ENCODE data around the gene PEX19.

The PEX19 gene

DNA sequence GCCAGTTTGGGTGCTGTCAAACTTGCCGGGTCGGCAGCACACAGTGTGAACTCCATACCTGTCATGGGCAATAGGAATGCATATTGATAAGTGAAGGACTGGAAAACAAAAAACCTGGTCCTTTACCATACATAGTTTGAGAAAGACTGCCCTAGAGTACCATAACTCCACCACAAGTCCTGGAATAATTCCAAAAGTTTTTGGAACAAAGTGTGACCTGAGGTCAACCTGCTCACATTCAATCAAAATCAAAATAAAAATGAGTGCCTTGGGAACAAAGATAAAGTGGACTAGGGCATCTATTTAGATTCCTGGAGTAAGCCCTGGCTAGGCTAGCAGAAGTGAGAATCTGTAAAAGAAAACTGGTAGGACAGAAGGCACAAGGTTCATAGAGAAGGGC lies 7.6 kb downstream of the PEX19 start:
- Histone ChIP-seq H3K36me3 (ENCODE audit: insufficient read depth, low read length) (peaks cover 59% of the 10 kb centered on the region), H3K27me3 (ENCODE audit: insufficient read depth, low read length) (no peaks in the 10 kb centered on the region), H3K9ac (ENCODE audit: low read depth, low read length) (no peak overlapping the region), H3K27ac (ENCODE audit: low read depth, low read length) (no peak overlapping the region), H3K4me3 (ENCODE audit: low read length) (no peak overlapping the region), H3K9me3 (ENCODE audit: insufficient read depth, low read depth, low read length) (no peaks in the 10 kb centered on the region), H3K4me1 (ENCODE audit: insufficient read depth, low read length) (no peaks in the 10 kb centered on the region)
- whole genome bisulfite sequencing, result 96% methylated on average over 2 of the region's 2 CpGs

DNA sequence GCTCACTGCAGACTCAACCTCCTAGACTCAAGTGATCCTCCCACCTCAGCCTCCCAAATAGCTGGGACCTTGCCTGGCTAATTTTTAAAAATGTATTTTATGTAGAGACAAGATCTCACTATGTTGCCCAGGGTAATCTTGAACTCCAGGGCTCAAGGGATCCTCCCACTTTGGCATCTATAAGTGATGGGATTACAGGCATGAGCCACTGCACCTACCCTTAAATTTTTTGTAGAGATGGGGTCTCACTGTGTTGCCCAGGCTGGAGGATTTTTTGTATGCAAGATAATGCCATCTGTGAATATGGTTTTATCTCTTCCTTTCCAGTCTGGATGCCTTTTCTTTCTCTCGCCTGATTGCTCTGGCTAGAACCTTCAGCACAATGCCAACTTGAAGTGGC lies 13.9 kb downstream of the PEX19 start:
- Histone ChIP-seq H3K4me3 (ENCODE audit: low read length) (no peak overlapping the region), H3K27me3 (ENCODE audit: insufficient read depth, low read length) (no peaks in the 10 kb centered on the region), H3K4me1 (ENCODE audit: insufficient read depth, low read length) (no peaks in the 10 kb centered on the region), H3K9ac (ENCODE audit: low read depth, low read length) (no peak overlapping the region), H3K36me3 (ENCODE audit: insufficient read depth, low read length) (no peaks in the 10 kb centered on the region), H3K9me3 (ENCODE audit: insufficient read depth, low read depth, low read length) (no peaks in the 10 kb centered on the region), H3K27ac (ENCODE audit: low read depth, low read length) (no peak overlapping the region)
- WGBS, result 67% methylated on average over 1 of the region's 1 CpG

DNA sequence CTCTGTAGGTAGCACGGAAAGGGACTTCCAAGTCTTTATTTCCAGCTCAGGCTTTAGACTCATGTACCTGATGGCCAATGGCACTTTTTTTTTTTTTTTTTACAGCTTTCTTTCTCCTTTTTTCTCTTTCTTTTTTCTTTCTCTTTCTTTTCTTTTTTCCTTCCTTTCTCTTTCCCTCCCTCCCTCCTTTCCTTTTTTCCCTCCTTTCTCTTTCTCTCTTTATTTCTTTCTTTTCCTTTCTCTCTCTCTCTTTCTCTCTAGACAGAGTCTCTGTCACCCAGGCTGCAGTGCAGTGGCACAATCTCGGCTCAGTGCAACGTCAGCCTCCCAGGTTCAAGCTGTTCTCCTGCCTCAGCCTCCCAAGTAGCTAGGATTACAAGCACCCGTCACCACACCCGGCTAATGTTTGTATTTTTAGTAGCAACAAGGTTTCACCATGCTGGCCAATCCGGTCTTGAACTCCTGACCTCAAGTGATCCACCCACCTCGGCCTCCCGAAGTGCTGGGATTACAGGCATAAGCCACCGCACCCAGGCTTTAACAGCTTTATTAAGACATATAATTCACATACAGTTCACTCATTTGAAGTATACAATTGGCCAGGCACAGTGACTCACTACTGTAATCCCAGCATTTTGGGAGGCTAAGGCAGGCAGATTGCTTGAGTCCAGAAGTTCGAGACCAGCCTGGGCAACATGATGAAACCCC lies 17.5 kb downstream of the PEX19 start:
- Histone ChIP-seq H3K27ac (ENCODE audit: low read depth, low read length) (no peak overlapping the region), H3K36me3 (ENCODE audit: insufficient read depth, low read length) (no peaks in the 10 kb centered on the region)
- 88% methylated on average over 9 of the region's 10 CpGs for WGBS

DNA sequence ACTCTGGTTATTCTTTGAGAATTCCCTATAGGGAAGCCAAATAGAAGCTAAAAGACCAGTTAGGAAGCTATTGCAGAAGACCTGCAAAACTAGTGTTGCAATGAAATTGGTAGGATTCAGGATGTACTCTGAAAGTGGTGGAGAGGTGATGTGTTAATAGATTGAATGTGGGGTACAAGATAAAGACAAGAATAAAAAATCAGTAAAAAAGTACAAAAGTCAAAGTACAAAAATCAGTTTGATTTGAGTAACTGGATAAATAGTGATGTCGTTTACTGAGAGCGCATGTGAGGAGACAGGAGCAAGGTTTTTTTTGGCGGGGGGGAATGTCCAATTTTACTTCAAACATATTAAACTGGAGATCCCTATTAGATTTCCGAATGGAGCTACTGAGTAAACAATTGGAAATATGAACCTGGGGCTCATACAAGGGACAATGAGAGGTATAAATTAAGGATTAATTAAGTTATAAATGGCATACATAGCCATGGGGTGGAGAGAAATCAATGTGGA lies 20.1 kb downstream of the PEX19 start:
- Histone ChIP-seq H3K4me3 (ENCODE audit: low read length) (no peak overlapping the region), H3K9me3 (ENCODE audit: insufficient read depth, low read depth, low read length) (no peaks in the 10 kb centered on the region), H3K4me1 (ENCODE audit: insufficient read depth, low read length) (peaks cover 12% of the 10 kb centered on the region), H3K27ac (ENCODE audit: low read depth, low read length) (no peak overlapping the region), H3K27me3 (ENCODE audit: insufficient read depth, low read length) (no peaks in the 10 kb centered on the region), H3K9ac (ENCODE audit: low read depth, low read length) (no peak overlapping the region), H3K36me3 (ENCODE audit: insufficient read depth, low read length) (peaks cover under 1% of the 10 kb centered on the region; the same call in 1 of the 2 replicates)
- WGBS, result 84% methylated on average over 3 of the region's 4 CpGs

More for the DNA sequence above, 17.5 kb downstream of the PEX19 start:
- H3K4me3 ChIP-seq (ENCODE audit: low read length), result no peak overlapping the region
- no peaks in the 10 kb centered on the region for H3K9me3 ChIP-seq (ENCODE audit: insufficient read depth, low read depth, low read length)
- no peak overlapping the region for H3K9ac ChIP-seq (ENCODE audit: low read depth, low read length)
- H3K27me3 ChIP-seq (ENCODE audit: insufficient read depth, low read length), result no peaks in the 10 kb centered on the region
- H3K4me1 ChIP-seq (ENCODE audit: insufficient read depth, low read length), result no peaks in the 10 kb centered on the region

DNA sequence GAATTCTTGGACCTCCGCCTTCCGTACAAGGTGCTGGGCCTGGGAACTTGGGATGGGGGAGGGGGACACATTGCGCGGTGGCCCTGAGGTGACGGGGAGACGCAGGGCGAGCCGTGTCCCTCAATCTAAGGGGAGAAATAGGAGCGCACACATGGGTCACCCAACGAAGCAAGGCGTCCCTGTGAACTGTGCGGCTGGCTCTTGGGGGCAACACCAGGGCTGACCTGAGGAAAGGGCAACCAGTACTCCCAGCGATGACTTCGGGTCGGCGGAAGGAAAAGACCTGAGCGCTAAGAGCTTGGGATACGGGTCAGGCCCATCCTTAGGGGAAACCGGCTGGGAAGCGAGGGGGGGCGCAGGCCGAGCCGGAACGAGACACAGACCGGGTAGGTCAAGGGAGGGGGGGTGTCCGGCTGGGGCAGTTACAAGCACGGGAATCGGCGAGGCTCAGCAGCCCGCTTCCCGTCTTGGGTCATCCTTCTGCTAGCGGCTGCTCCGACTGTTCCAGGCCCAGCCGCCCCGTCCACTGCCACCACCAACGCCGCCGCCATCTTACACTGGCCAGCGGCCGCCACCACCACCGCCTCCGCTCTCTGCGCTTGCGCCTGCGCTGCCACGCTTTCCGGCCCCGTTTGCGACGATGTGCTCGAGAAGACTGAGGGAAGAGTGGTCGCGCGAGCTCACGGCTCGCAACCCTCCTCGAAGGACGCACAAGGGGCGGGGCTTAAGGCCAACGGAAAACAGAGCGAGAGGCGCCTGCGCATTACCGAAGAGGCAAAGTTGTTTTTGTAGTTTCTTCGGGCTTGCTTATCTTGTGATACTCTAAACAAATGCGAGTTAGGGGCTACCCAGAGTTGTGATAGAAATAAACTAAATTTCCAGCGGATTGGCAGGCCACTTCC lies 22.8 kb downstream of the PEX19 start, which contains the start of gene DCAF8:
DCAF8 (minus strand) TSS at position 657 of the 902 bp plus-strand sequence. CDS start 18,541 bp downstream, outside the sequence.
- peak within 1 kb of the TSS; percentile 91 for H3K4me3 ChIP-seq (ENCODE audit: low read length)
- H3K36me3 ChIP-seq (ENCODE audit: insufficient read depth, low read length), result peaks cover 5% of the 10 kb centered on the region; the same call in 1 of the 2 replicates
- peak within 1 kb of the TSS; percentile 95 for H3K9ac ChIP-seq (ENCODE audit: low read depth, low read length)
- no peaks in the 10 kb centered on the region for H3K27me3 ChIP-seq (ENCODE audit: insufficient read depth, low read length)
- H3K4me1 ChIP-seq (ENCODE audit: insufficient read depth, low read length), result peaks cover 17% of the 10 kb centered on the region
- WGBS, result under 1% methylated on average over 67 of the region's 67 CpGs
- H3K9me3 ChIP-seq (ENCODE audit: insufficient read depth, low read depth, low read length), result no peaks in the 10 kb centered on the region
- peak within 1 kb of the TSS; percentile 98 for H3K27ac ChIP-seq (ENCODE audit: low read depth, low read length)

DNA sequence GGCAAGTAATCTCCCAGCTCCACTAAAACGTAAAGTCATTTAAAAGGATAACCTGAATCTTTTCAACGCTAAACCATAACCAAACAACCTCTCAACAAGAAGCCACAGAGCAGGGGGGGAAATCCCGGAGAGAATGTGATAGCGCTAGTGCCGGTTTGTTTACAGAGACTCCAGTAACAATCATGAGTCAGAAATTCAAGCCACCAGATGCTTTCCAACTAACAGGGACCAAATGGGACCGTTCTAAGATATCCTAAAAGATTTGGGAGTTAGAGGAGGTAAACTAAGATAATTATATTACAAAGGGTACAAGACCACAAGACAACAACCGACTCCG lies 23.4 kb downstream of the PEX19 start:
- H3K4me1 ChIP-seq (ENCODE audit: insufficient read depth, low read length), result peaks cover 21% of the 10 kb centered on the region
- peak overlapping the region; percentile 91 for H3K4me3 ChIP-seq (ENCODE audit: low read length)
- H3K27me3 ChIP-seq (ENCODE audit: insufficient read depth, low read length), result no peaks in the 10 kb centered on the region
- peak overlapping the region; percentile 98 for H3K27ac ChIP-seq (ENCODE audit: low read depth, low read length)
- peaks cover 5% of the 10 kb centered on the region; the same call in 1 of the 2 replicates for H3K36me3 ChIP-seq (ENCODE audit: insufficient read depth, low read length)
- WGBS, result 0% methylated on average over 4 of the region's 8 CpGs
- H3K9me3 ChIP-seq (ENCODE audit: insufficient read depth, low read depth, low read length), result no peaks in the 10 kb centered on the region
- peak overlapping the region; percentile 95 for H3K9ac ChIP-seq (ENCODE audit: low read depth, low read length)

DNA sequence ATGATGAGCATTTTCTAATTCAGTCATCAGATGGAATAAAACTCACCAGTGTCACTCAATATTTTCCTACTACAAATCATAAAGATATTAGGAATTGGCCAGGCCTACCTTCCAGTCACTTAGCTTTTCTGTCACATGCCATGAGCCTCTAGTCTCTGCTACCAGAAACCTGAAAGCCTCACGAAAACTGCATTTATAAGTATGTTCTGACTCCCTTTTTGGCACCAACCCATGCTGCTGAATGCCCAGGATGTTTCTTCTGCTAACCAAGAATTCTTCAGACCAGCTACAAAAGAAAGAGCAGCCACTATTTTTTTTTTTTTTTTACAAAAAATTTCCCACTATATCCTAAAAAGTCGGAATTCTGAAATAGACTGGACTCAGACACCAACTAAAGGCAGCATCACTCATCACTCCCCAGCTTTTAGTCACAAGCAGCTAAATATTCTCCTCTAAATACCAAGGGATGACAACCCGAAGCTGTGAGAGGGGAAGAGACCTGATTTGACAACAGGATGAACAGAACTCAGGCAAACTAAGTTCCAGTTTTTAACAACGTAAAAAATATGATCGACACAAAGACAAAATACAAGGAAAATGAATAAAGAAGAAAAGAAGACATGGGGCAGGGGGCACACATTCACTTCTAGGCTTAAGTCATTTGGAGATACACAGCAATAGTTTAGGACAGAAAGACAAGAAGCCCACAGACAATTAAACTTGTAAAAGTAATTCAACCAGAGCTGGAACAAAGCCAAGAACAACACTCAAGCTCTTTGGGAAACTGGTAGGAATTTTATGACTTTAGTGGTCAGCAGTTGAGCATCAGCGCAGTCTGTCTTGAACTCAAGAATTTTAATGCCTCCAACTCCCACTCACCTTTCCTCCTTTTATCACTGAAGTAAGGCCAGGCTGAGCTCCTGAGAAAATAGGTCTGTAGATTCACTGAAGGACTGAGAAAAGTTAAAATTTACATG lies 24.2 kb downstream of the PEX19 start:
- peak overlapping the region; percentile 95; the same call in 1 of the 2 replicates for H3K9ac ChIP-seq (ENCODE audit: low read depth, low read length)
- H3K27me3 ChIP-seq (ENCODE audit: insufficient read depth, low read length), result no peaks in the 10 kb centered on the region
- peak overlapping the region; percentile 98; the same call in 1 of the 2 replicates for H3K27ac ChIP-seq (ENCODE audit: low read depth, low read length)
- H3K9me3 ChIP-seq (ENCODE audit: insufficient read depth, low read depth, low read length), result no peaks in the 10 kb centered on the region
- 79% methylated on average over 6 of the region's 6 CpGs for WGBS
- peak overlapping the region; percentile 91 for H3K4me3 ChIP-seq (ENCODE audit: low read length)
- H3K4me1 ChIP-seq (ENCODE audit: insufficient read depth, low read length), result peaks cover 21% of the 10 kb centered on the region
- H3K36me3 ChIP-seq (ENCODE audit: insufficient read depth, low read length), result peaks cover 5% of the 10 kb centered on the region; the same call in 1 of the 2 replicates

DNA sequence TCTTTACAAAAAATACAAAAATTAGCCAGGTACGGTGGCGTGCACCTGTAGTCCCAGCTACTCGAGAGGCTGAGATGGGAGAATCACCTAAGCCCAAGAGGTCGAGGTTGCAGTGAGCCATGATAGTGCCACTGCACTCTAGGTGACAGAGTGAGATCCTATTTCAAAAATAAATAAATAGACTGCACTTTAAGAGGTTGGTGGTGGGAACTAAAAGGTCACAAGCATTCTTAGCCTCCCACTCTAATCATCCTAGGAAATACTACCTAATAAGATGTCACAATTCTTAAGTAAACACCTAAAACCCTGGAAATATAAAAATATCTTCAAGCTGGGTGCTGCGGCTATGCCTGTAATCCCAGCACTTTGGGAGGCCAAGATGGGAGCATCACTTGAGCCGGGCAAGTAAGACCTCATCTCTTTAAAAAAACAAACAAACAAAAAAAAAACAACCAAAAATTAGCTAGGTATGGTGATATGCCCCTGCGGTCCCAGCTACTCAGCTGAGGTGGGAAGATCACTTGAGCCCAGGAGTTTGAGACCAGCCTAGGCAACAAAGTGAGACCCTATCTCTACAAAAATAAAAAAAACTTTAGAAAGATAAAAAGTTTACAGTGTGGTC lies 26.6 kb downstream of the PEX19 start:
- peaks cover 21% of the 10 kb centered on the region for H3K4me1 ChIP-seq (ENCODE audit: insufficient read depth, low read length)
- H3K36me3 ChIP-seq (ENCODE audit: insufficient read depth, low read length), result peaks cover 12% of the 10 kb centered on the region
- H3K9me3 ChIP-seq (ENCODE audit: insufficient read depth, low read depth, low read length), result no peaks in the 10 kb centered on the region
- H3K4me3 ChIP-seq (ENCODE audit: low read length), result no peak overlapping the region
- 95% methylated on average over 7 of the region's 7 CpGs for WGBS
- no peak overlapping the region for H3K27ac ChIP-seq (ENCODE audit: low read depth, low read length)
- no peaks in the 10 kb centered on the region for H3K27me3 ChIP-seq (ENCODE audit: insufficient read depth, low read length)
- no peak overlapping the region for H3K9ac ChIP-seq (ENCODE audit: low read depth, low read length)

DNA sequence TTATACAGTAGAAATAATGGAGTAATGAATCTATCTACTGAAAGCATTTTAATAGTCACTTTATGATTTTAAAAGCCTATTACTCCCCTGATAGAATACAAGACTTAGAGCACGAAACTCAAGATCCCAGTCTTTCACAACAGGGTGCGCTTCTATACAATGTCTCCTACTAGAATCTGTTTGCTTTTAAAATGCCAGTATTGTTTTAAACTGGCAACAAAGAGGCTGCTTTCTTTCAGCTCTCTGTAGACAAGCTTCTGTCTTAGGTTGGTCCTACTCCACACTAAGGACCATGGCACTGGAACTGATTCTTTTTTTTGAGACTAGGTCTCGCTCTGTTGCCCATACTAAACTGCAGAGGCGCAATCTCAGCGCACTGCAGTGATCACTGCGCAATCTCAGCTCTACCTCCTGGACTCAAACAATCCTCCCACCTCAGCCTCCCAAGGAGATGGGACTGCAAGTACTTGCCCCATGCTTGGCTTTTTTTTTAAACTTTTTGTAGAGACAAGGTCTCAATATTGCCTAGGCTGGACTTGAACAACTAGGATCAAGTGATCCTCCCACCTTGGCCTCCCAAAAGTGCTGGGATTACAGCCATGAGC lies 27.4 kb downstream of the PEX19 start:
- H3K9me3 ChIP-seq (ENCODE audit: insufficient read depth, low read depth, low read length), result no peaks in the 10 kb centered on the region
- peak overlapping the region; percentile 38; the same call in 1 of the 2 replicates for H3K27ac ChIP-seq (ENCODE audit: low read depth, low read length)
- H3K36me3 ChIP-seq (ENCODE audit: insufficient read depth, low read length), result peaks cover 12% of the 10 kb centered on the region
- H3K9ac ChIP-seq (ENCODE audit: low read depth, low read length), result peak overlapping the region; percentile 37; the same call in 1 of the 2 replicates
- H3K4me3 ChIP-seq (ENCODE audit: low read length), result no peak overlapping the region
- H3K27me3 ChIP-seq (ENCODE audit: insufficient read depth, low read length), result no peaks in the 10 kb centered on the region
- WGBS, result 94% methylated on average over 6 of the region's 6 CpGs
- H3K4me1 ChIP-seq (ENCODE audit: insufficient read depth, low read length), result peaks cover 21% of the 10 kb centered on the region

All from HUES64 (cell line).